Measurements from ENCODE around the gene TMEM30A.

- TF ChIP-seq CTCF (IDR thresholded peaks at IDR 0.05) = no peak
- TF ChIP-seq POLR2A (IDR thresholded peaks at IDR 0.05) = no peak
Observed at GRCh38 chr6:75235271-75235670, 49.3 kb downstream of the TMEM30A start.

Data from lower leg skin (tissue), 3 donors.